IMR-90 (cell line): ENCODE measurements around the gene OSGIN1.

Experiments used
- BHLHE40 ChIP-seq: fragments of 150-350 bp; IDR thresholded peaks from 2 replicates; pipeline ENCODE4 v1.6.1; 2016; ENCODE audit warnings: mild to moderate bottlenecking, low read depth, low read length
- CEBPB ChIP-seq: IDR thresholded peaks from 2 replicates; pipeline ENCODE4 v1.6.1; 2012; ENCODE audit warnings: low read depth, low read length, improper control_type of control experiment
- MAFK ChIP-seq: IDR thresholded peaks from 2 replicates; pipeline ENCODE4 v1.6.1; 2012; ENCODE audit warnings: low read depth, low read length, improper control_type of control experiment
- MXI1 ChIP-seq: IDR thresholded peaks from 2 replicates; pipeline ENCODE4 v1.6.1; 2012; ENCODE audit warnings: low read depth, mild to moderate bottlenecking, low read length, moderate library complexity, borderline replicate concordance
- NFE2L2 ChIP-seq: fragments of 150-350 bp; IDR thresholded peaks from 2 replicates; pipeline ENCODE4 v1.6.1; 2016; ENCODE audit warnings: low read depth, mild to moderate bottlenecking, low read length
- POLR2A ChIP-seq: IDR thresholded peaks from 2 replicates; pipeline ENCODE4 v1.6.1; 2012; ENCODE audit warnings: mild to moderate bottlenecking, low read depth, low read length
- RAD21 ChIP-seq: IDR thresholded peaks from 2 replicates; pipeline ENCODE4 v1.6.1; 2012; ENCODE audit warnings: low read length, improper control_type of control experiment
- RCOR1 ChIP-seq: IDR thresholded peaks from 2 replicates; pipeline ENCODE4 v1.6.1; 2012; ENCODE audit warnings: mild to moderate bottlenecking, low read length, improper control_type of control experiment; ENCODE audit not compliant: insufficient replicate concordance
- RFX5 ChIP-seq: IDR thresholded peaks from 2 replicates; pipeline ENCODE4 v1.8.0; 2012; ENCODE audit warnings: low read depth, mild to moderate bottlenecking, low read length, moderate library complexity
- SMC3 ChIP-seq: fragments of 150-350 bp; IDR thresholded peaks from 2 replicates; pipeline ENCODE4 v1.6.1; 2016; ENCODE audit warnings: low read depth, mild to moderate bottlenecking, antibody characterized with exemption, low read length, moderate library complexity
- TF ChIP-seq, protein P1 (sequence below): conservative IDR thresholded peaks from 2 replicates; pipeline ENCODE4 v1.5.1; 2012; ENCODE audit warnings: mild to moderate bottlenecking, low read depth, low read length, improper control_type of control experiment
- TF ChIP-seq, protein P2 (sequence below): fragments of 150-350 bp; IDR thresholded peaks from 2 replicates; pipeline ENCODE4 v1.6.1; 2016; ENCODE audit warnings: low read depth, mild to moderate bottlenecking, low read length, moderate library complexity, borderline replicate concordance
- TF ChIP-seq, protein P3 (sequence below): fragments of 150-350 bp; IDR thresholded peaks from 2 replicates; pipeline ENCODE4 v1.6.1; 2017; ENCODE audit warnings: mild to moderate bottlenecking, antibody characterized with exemption, low read length, low read depth

DNA sequence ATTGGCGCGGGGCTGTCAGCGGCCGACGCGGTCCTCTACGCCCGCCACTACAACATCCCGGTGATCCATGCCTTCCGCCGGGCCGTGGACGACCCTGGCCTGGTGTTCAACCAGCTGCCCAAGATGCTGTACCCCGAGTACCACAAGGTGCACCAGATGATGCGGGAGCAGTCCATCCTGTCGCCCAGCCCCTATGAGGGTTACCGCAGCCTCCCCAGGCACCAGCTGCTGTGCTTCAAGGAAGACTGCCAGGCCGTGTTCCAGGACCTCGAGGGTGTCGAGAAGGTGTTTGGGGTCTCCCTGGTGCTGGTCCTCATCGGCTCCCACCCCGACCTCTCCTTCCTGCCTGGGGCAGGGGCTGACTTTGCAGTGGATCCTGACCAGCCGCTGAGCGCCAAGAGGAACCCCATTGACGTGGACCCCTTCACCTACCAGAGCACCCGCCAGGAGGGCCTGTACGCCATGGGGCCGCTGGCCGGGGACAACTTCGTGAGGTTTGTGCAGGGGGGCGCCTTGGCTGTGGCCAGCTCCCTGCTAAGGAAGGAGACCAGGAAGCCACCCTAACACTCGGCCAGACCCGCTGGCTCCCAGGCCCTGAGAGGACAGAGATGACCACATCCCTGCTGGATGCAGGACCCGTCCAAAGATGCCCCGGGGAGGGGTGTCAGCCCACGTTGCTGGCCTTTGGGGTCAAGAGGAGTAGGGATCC lies 12.6 kb downstream of the OSGIN1 start:
- TF ChIP-seq POLR2A (no peak), NFE2L2 (no peak), RAD21 (no peak), CEBPB (no peak), RFX5 (no peak), SMC3 (no peak), MAFK (no peak), RCOR1 (no peak), MXI1 (no peak), BHLHE40 (no peak)
- TF ChIP-seq, protein P1, sequence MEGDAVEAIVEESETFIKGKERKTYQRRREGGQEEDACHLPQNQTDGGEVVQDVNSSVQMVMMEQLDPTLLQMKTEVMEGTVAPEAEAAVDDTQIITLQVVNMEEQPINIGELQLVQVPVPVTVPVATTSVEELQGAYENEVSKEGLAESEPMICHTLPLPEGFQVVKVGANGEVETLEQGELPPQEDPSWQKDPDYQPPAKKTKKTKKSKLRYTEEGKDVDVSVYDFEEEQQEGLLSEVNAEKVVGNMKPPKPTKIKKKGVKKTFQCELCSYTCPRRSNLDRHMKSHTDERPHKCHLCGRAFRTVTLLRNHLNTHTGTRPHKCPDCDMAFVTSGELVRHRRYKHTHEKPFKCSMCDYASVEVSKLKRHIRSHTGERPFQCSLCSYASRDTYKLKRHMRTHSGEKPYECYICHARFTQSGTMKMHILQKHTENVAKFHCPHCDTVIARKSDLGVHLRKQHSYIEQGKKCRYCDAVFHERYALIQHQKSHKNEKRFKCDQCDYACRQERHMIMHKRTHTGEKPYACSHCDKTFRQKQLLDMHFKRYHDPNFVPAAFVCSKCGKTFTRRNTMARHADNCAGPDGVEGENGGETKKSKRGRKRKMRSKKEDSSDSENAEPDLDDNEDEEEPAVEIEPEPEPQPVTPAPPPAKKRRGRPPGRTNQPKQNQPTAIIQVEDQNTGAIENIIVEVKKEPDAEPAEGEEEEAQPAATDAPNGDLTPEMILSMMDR, result no peak
- TF ChIP-seq, protein P2, sequence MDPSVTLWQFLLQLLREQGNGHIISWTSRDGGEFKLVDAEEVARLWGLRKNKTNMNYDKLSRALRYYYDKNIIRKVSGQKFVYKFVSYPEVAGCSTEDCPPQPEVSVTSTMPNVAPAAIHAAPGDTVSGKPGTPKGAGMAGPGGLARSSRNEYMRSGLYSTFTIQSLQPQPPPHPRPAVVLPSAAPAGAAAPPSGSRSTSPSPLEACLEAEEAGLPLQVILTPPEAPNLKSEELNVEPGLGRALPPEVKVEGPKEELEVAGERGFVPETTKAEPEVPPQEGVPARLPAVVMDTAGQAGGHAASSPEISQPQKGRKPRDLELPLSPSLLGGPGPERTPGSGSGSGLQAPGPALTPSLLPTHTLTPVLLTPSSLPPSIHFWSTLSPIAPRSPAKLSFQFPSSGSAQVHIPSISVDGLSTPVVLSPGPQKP, result no peak
- TF ChIP-seq, protein P3, sequence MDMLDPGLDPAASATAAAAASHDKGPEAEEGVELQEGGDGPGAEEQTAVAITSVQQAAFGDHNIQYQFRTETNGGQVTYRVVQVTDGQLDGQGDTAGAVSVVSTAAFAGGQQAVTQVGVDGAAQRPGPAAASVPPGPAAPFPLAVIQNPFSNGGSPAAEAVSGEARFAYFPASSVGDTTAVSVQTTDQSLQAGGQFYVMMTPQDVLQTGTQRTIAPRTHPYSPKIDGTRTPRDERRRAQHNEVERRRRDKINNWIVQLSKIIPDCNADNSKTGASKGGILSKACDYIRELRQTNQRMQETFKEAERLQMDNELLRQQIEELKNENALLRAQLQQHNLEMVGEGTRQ, result no peak
